Stimulated activated naive CD4-positive, alpha-beta T cell treated with Interleukin-2 at 50 U/mL for 16 hours (primary cell): ENCODE measurements around the gene MEOX1.

Experiments used
- DNase-seq: peaks from one replicate; lab custom pipeline; 2025; lab: John Stamatoyannopoulos, UW

Gene MEOX1

GRCh38 chr17:43655693-43656255 lies 5.9 kb downstream of the MEOX1 start:
- no peak for DNase-seq

GRCh38 chr17:43652124-43652480 lies 9.6 kb downstream of the MEOX1 start:
- DNase-seq: no peak

- no peak for DNase-seq
Observed at GRCh38 chr17:43650471-43650870, 11.3 kb downstream of the MEOX1 start.

- DNase-seq: no peak
Observed at GRCh38 chr17:43648916-43649315, 12.8 kb downstream of the MEOX1 start.

GRCh38 chr17:43645765-43646481 lies 15.8 kb downstream of the MEOX1 start:
- no peak for DNase-seq

- no peak for DNase-seq
Observed at GRCh38 chr17:43645450-43645764, 16.3 kb downstream of the MEOX1 start.

- no peak for DNase-seq
Observed at GRCh38 chr17:43644081-43644480, 17.6 kb downstream of the MEOX1 start.

- DNase-seq: no peak
Observed at GRCh38 chr17:43641416-43641815, 20.3 kb downstream of the MEOX1 start.

- no peak for DNase-seq
Observed at GRCh38 chr17:43640491-43641252, 21.1 kb downstream of the MEOX1 start.

- DNase-seq: no peak
Observed at GRCh38 chr17:43637563-43638323, 24.0 kb downstream of the MEOX1 start.

- no peak for DNase-seq
Observed at GRCh38 chr17:43636426-43636825, 25.3 kb downstream of the MEOX1 start.

- DNase-seq: no peak
Observed at GRCh38 chr17:43634591-43635125, 27.1 kb downstream of the MEOX1 start.

- no peak for DNase-seq
Observed at GRCh38 chr17:43632221-43632620, 29.5 kb downstream of the MEOX1 start.

GRCh38 chr17:43631429-43631828 lies 30.3 kb downstream of the MEOX1 start:
- no peak for DNase-seq

GRCh38 chr17:43628089-43628650 lies 33.6 kb downstream of the MEOX1 start:
- DNase-seq: no peak

- no peak for DNase-seq
Observed at GRCh38 chr17:43627653-43628052, 34.1 kb downstream of the MEOX1 start.

- no peak for DNase-seq
Observed at GRCh38 chr17:43626023-43626422, 35.7 kb downstream of the MEOX1 start.

- no peak for DNase-seq
Observed at GRCh38 chr17:43625606-43626005, 36.1 kb downstream of the MEOX1 start.

GRCh38 chr17:43620581-43620980 lies 41.1 kb downstream of the MEOX1 start:
- no peak for DNase-seq

GRCh38 chr17:43620147-43620546 lies 41.6 kb downstream of the MEOX1 start:
- DNase-seq: no peak

- no peak for DNase-seq
Observed at GRCh38 chr17:43619705-43620104, 42.0 kb downstream of the MEOX1 start.

- DNase-seq: no peak
Observed at GRCh38 chr17:43618276-43618675, 43.4 kb downstream of the MEOX1 start.
